Erythroblast (primary cell): ENCODE results near the gene RHEB.
A peak's percentile ranks its signal among the peaks of the same experiment; 100 is the strongest.

Source experiments
- DNase-seq, 2 experiments: peaks; one replicate each; lab custom pipeline; 2025; lab: John Stamatoyannopoulos, UW
- GATA1 ChIP-seq: IDR thresholded peaks from 2 replicates; pipeline ENCODE4 v1.6.1; 2011; ENCODE audit warnings: low read depth, mild to moderate bottlenecking, control low read depth, low read length, moderate library complexity
- POLR2A ChIP-seq: IDR thresholded peaks from 2 replicates; pipeline ENCODE4 v1.6.1; 2011; ENCODE audit warnings: mild to moderate bottlenecking, low read length

The RHEB gene

GRCh38 chr7:151486074-151486473, 33.6 kb downstream of the RHEB start:
- no peak for DNase-seq
- TF ChIP-seq POLR2A: no peak
- no peak for TF ChIP-seq GATA1

- no peak for TF ChIP-seq GATA1
- no peak for TF ChIP-seq POLR2A
- DNase-seq: peak in 1 of 2 experiments; percentile 45
Observed at GRCh38 chr7:151484971-151485707, 34.6 kb downstream of the RHEB start.

GRCh38 chr7:151483711-151483983, 36.0 kb downstream of the RHEB start:
- TF ChIP-seq POLR2A (no peak), GATA1 (no peak)
- DNase-seq: no peak

GRCh38 chr7:151482883-151483710, 36.6 kb downstream of the RHEB start:
- TF ChIP-seq POLR2A (no peak), GATA1 (no peak)
- no peak for DNase-seq

- DNase-seq: no peak
- TF ChIP-seq POLR2A (no peak), GATA1 (no peak)
Observed at GRCh38 chr7:151481650-151482505, 37.8 kb downstream of the RHEB start.

- TF ChIP-seq GATA1 (no peak), POLR2A (no peak)
- DNase-seq: no peak
Observed at GRCh38 chr7:151477867-151478266, 41.8 kb downstream of the RHEB start.

GRCh38 chr7:151472644-151473380, 46.9 kb downstream of the RHEB start:
- TF ChIP-seq POLR2A (no peak), GATA1 (no peak)
- DNase-seq: no peak

- DNase-seq: no peak
- no peak for TF ChIP-seq POLR2A
- no peak for TF ChIP-seq GATA1
Observed at GRCh38 chr7:151470711-151471110, 49.0 kb downstream of the RHEB start.

GRCh38 chr7:151469281-151469680, 50.4 kb downstream of the RHEB start:
- TF ChIP-seq GATA1 (no peak), POLR2A (no peak)
- DNase-seq: no peak

GRCh38 chr7:151468217-151469018, 51.3 kb downstream of the RHEB start:
- DNase-seq: no peak
- no peak for TF ChIP-seq GATA1
- TF ChIP-seq POLR2A: no peak

GRCh38 chr7:151465169-151465568, 54.5 kb downstream of the RHEB start:
- TF ChIP-seq POLR2A (no peak), GATA1 (no peak)
- DNase-seq: no peak

GRCh38 chr7:151462306-151462779, 57.4 kb downstream of the RHEB start:
- DNase-seq: peak; percentile 10 to 24
- no peak for TF ChIP-seq GATA1
- TF ChIP-seq POLR2A: no peak
